GM20000 (cell line): ENCODE measurements around the gene EFCAB13.
"Not testable (repeated sequence)": the region's sequence is repeated elsewhere in the genome, so short reads cannot be mapped to it uniquely, and the experiment has no call there.

ENCODE experiments used
- DNase-seq: peaks from one replicate; pipeline ENCODE4 v3.0.0; 2012; ENCODE audit warnings: low spot score
- TF ChIP-seq, protein P1 (sequence below): IDR thresholded peaks from 2 replicates; pipeline ENCODE4 v1.5.1; 2012; ENCODE audit warnings: mild to moderate bottlenecking, control low read depth; ENCODE audit errors: extremely low read depth, missing control alignments

EFCAB13 gene

DNA sequence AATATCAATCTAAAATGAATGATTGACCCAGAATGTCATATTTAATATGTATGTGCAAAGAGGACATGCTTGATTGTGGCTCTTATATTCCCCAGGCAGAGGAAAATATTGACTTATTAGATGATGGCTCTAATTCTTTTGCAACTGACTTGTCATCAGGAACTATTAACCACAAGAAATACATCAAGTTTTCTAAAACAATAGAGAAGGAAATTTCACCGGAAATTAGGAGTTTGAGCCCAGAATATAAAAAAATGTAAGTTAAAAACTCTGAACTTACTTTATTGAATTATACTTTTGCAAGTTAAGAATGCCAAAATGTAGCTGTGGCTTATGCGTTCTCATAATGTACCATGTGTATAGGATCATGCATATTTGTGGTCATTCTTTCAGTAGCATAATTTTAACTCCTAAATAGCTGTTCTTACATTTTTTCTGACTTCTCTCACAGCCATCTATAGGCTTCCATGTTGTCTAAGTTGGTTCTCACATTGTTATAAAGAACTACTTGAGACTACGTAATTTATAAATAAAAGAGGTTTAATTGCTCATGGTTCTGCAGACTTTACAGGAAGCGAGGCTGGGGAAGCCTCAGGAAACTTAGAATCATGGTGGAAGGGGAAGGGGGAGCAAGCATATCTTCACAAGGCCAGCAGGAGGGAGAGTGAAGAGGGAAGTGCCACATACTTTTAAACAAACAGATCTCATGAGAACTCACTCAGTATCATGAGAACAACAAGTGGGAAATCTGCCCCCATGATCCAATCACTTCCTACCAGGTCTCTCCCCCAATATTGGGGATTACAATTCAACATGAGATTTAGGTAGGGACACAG, 11.6 kb downstream of the EFCAB13 start:
- TF ChIP-seq, protein P1, sequence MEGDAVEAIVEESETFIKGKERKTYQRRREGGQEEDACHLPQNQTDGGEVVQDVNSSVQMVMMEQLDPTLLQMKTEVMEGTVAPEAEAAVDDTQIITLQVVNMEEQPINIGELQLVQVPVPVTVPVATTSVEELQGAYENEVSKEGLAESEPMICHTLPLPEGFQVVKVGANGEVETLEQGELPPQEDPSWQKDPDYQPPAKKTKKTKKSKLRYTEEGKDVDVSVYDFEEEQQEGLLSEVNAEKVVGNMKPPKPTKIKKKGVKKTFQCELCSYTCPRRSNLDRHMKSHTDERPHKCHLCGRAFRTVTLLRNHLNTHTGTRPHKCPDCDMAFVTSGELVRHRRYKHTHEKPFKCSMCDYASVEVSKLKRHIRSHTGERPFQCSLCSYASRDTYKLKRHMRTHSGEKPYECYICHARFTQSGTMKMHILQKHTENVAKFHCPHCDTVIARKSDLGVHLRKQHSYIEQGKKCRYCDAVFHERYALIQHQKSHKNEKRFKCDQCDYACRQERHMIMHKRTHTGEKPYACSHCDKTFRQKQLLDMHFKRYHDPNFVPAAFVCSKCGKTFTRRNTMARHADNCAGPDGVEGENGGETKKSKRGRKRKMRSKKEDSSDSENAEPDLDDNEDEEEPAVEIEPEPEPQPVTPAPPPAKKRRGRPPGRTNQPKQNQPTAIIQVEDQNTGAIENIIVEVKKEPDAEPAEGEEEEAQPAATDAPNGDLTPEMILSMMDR, result no peak
- no peak for DNase-seq

- TF ChIP-seq, protein P1, result no peak
- no peak for DNase-seq
Observed at GRCh38 chr17:47338026-47338425, 14.3 kb downstream of the EFCAB13 start.

DNA sequence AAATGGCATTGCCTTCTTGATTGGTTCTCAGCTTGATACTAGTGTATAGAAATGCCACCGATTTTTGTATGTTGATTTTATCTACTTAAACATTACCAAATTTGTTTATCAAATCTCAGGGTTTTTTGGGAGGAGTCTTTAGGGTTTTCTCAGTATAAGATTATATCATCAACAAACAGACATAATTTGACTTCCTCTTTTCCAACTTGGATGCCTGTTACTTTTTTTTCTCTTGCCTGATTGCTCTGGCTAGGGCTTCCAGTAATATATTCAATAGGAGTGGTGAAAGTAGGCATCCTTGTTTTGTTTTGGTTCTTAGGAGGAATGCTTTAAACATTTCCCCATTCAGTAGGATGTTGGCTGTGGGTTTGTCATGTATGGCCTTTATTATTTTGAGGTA, 29.1 kb downstream of the EFCAB13 start:
- no peak for DNase-seq
- TF ChIP-seq, protein P1, result no peak

DNA sequence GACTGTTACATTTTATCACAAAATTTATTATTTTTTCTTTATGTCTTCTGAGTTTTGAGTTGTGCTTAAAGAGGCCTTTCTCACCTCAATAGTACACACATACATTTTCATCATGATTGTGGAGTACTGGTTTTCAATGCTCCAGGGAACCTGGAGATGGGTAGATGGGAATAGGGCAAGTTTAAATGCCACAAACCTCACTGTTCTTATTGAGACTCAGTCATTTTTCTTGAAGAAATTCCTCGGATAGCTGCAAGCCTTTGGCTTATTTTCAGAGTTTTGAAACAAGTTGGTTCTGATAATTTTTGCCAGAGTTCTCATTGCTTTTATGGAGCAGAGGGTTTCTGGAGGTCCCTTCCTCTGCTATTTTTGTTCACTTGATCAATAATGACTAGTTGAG, 34.9 kb downstream of the EFCAB13 start:
- TF ChIP-seq, protein P1, result no peak

DNA sequence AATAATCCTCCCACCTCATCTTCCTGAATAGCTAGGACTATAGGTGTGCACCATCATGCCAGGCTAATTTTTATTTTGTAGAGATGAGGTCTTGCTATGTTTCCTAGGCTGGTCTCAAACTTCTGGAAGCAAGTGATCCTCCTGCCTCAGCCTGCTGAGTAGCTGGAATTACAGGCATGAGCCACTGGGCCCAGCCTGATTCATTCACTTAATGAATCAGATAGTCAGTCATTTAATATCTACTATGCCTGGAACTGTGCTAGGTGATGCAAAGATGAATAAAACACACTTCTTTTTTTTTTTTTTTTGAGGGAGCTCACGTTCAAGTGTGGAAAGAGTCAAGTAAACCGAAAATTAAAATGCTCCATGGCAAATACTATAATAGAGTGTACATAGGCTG, 39.4 kb downstream of the EFCAB13 start:
- TF ChIP-seq, protein P1, result no peak
- no peak for DNase-seq

More for the DNA sequence above, 34.9 kb downstream of the EFCAB13 start:
- no peak for DNase-seq

- TF ChIP-seq, protein P1, result no peak
- DNase-seq, result no peak
Observed at GRCh38 chr17:47367257-47367656, 43.5 kb downstream of the EFCAB13 start.

DNA sequence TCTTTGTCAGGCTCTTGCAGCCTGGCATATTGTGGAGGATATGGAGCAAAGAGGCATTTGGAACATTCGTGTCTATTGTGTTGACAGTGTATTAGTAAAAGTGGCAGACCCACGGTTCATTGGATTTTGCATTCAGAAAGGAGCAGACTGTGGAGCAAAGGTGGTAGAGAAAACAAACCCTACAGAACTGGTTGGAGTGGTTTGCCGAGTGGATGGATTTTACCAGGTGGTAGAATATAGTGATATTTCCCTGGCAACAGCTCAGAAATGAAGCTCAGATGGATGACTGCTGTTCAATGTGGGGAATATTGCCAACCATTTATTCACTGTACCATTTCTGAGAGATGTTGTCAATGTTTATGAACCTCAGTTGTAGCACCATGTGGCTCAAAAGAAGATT, 44.5 kb downstream of the EFCAB13 start:
- TF ChIP-seq, protein P1, result no peak

GRCh38 chr17:47370899-47371298, 47.1 kb downstream of the EFCAB13 start:
- not testable (repeated sequence) for DNase-seq

More for the DNA sequence above, 44.5 kb downstream of the EFCAB13 start:
- no peak for DNase-seq
